HL-60/S4 treated with retinoic acid at 250 ng/mL for 4 days and 3 days (cell line): ENCODE results near the gene MAP2K2.

ENCODE experiments used
- in situ Hi-C: fragments of 300-500 bp; cut with MboI; formaldehyde crosslinking; loops from 2 replicates; pipeline ENCODE4 v1.7.0; 2022; ENCODE audit warnings: low sequenced_read_pairs

Gene MAP2K2

DNA sequence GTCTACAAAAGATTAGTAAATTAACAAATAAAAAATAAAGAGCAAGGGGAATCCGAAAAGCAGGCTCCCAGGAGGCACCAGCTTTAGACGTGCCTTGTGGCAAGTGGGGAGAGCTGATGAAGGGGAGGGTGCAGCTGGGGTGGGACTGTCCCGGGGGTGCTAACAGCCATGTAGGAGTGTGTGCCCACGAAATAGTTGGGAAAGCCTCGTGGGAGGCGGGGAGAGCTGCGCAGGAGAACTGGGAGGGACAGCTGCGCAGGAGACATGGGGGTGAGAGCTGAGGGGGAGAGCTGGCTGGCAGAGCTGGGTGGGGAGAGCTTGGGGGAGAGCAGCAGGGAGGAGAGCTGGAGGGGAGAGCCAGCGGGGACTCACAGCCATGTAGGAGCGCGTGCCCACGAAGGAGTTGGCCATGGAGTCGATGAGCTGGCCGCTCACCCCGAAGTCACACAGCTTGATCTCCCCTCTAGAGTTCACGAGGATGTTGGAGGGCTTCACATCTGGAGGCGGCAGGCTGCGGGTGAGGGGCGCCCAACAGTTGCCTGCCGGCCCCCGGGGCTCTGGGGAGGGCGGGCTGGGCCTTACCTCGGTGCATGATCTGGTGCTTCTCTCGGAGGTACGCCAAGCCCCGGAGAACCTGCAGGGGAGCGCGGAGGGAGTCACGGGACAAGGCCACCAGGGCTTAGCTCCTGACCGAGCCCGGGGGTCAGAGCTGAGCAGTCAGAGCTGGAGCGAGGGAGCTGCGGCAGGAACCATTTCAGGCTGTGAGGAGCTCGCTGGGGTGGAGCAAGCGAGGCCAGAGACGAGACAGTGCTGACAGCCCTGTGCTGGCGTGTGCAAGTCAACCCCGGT, 23.1 kb downstream of the MAP2K2 start:
- in situ Hi-C loops: no loop called here

DNA sequence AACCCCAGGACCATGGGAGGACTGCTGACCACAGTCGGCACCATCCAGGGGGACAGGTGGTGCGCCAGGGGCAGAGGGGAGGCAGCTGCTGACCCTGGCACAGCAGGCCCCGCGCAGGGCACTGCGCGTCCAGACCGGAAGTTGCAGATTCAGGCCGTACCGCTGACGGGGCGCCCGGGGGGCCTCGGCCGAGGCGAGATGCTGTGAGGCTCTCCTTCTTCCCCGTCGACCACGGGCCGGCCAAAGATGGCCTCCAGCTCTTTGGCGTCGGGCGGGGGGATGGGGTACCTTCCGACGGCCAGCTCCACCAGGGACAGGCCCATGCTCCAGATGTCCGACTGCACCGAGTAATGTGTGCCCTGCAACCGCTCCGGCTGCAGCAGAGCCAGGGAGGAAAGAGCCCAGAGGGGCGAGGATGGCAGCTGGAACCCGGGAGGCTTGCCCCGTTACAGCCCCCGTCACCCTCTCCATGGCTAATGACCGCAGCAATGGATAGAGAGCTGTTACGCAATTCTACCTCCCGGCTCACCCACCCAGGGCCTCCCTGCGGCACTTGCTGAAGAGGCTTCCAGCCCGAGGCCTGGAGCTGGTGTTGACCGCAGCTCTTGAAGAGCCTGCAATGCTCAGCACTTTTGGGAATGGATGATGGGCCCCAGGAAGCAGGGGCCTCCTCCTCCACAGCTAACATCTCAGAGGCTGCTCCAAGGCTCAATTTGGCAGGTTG, 24.7 kb downstream of the MAP2K2 start:
- in situ Hi-C loops: no loop called here

DNA sequence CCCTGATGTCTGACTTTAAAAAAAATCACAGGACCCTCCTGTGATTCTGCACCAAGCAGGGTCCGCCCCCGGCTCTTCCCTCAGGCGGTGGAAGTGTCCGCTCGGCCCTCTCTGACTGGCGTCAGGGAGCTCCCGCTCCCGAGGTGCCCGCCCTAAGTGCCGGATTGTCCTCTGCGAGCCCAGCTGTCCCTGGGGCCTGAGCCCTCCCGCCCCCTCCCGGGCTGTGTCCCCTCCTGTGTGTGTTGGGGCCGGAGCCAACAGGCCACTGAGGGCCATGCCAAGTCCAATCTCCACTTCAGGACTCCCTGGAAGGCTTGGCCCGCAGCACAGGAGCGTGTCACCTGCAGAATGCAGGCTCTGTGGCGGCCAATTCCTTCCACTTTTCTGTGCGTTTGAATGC, 25.4 kb downstream of the MAP2K2 start:
- in situ Hi-C loops: no loop called here

DNA sequence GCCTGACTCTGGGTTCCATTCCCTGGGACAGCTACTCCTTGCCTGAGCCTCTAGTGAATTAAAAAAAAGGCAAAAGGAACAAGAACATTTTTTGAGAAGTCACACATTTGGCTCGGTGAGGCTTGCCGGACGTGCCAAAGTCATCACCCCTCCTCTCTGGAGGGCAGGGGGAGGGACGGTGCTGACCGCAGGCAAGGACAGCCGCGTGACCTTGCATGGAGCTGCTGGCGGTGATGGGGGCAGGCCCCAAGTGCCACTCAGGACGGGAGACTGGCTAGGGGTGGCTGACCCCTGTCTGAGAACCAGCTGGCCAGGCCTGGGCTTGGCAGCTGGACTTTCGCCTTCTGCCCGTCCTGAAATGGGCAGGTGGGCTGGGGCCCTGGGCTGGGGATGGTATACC, 26.4 kb downstream of the MAP2K2 start:
- in situ Hi-C loops: no loop called here

DNA sequence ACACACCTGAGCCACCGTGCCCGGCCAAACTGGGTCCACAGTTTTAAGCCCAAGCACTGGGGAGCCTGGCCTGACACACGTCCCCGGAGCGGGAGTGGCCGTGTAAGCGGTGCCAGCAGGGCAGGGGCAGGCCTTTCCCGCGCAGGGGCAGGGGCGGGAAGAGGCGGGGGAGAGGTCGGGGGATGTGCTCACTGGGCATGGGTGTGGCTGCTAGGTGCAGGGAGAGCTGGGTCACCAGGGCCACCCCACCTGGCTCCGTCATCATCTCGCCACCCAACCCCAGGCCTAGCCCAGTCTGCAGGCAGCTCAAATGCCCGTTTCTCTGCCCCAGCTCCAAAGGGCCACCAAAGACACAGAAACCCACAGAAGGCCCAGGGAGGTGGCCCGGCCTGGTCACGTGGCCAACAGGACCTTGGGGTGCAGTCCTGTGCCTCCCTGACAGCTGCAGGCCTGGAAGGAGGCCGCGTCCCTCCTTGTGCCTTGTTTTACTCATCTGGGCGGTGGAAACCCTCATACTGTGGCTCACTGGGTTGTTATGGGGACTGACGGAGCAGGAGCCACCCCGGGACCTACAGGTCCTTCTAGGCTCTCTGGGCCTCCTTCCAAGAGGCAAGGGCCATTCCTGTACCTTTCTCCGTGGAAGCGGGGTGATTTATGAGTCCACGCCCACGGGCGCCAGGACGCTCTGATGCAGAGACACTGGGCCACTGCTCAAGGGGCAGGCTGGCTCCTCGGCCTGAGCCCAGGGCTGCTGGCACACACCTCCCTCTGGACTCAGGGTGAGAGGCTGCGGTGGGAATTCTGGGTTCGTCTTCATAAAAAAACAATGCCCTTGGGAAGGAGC, 27.7 kb downstream of the MAP2K2 start:
- in situ Hi-C loops: no loop called here

DNA sequence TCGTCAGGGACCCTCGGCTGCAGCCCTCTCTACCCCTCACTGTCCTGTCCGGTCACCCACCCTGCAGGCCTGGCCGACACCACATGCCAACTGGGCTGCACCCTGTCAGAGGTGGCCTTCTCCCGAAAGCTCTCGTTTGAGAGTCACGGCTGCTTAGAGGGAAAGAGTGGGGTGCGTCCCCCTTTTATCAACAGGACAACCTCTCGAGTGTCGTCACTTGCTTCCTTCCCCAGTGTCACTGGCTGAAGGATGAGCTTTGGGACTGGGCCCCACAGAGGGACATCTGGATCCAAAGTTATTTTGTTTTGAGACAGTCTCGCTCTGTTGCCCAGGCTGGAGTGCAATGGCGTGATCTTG, 28.5 kb downstream of the MAP2K2 start:
- in situ Hi-C loops: no loop called here

DNA sequence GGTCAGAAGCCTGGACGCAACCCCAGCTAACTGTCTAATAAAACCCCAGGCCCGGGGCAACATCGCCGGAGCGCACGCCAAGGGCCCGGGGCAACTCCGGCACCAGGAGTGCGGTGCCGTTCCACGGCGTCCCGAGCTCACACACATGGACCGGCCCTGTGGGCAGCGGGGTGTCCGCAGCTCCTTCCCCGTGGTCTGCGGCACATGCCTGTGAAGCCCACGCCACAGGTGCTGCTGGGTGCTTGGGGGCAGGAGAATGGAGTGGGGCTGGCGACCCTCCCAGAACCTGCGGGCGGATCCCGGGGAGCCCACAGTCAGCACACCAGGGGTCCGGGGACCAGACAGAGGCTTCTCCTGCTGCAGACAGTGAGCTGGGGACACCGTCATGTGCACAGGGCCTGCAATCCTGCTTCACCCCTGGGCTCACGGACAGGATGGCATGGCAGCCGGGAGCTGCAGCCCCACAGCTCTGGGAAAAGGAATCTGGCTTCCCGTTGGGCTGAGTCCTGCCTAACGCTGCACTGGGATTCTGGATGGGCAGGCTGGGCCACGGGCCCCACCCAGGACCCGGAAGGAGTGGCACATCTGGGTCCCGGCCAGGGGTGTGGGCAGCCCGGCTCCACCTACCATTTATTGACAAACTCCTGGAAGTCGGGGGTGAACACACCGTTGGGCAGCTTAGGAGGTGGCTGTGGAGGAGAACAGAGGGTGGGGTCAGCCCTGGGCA, 29.0 kb downstream of the MAP2K2 start:
- in situ Hi-C loops: no loop called here

DNA sequence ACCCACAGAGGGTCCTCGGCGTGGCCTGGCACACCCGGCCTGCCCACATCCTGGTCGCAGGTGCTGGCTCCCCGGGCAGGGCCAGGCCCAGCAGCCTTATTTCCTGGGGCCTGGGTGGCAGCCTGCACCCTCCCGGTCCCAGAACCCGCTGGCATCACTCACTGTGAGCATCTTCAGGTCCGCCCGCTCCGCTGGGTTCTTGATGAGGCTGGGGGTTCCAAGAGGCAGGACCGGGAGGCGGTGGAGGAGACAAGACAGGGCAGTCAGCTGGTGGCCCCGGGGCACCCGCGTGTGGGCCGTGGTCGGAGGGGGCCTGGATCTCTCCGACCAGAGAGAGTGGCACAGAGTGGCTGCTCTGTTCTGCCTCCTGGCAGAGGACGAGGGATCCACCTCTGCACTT, 29.6 kb downstream of the MAP2K2 start:
- in situ Hi-C loops: no loop called here

DNA sequence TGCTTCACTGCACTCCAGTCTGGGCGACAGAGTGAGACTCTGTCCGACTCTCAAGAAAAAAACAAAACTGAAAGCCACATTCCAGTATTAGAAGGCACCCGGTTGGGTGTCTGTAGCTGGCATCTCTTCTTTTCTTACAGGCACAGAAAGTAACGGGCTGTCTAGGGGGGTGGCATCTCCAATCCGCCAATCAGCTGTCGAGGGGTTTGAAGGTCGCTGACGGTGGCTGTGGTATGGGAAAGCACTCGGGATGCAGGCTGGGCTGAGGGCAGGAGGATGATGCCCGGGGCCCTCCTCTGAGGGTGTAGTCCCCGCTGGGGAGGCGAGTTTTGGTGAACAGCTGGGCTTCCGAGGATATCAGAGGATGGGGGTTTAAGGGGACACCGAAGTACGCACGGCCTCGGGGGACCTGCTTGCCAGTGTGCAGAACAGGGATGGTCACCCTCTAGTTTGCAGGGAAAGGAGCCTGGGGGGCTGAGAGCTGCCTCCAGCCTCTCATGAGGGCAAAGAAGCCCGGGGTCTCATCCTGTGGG, 30.2 kb downstream of the MAP2K2 start:
- in situ Hi-C loops: no loop called here

DNA sequence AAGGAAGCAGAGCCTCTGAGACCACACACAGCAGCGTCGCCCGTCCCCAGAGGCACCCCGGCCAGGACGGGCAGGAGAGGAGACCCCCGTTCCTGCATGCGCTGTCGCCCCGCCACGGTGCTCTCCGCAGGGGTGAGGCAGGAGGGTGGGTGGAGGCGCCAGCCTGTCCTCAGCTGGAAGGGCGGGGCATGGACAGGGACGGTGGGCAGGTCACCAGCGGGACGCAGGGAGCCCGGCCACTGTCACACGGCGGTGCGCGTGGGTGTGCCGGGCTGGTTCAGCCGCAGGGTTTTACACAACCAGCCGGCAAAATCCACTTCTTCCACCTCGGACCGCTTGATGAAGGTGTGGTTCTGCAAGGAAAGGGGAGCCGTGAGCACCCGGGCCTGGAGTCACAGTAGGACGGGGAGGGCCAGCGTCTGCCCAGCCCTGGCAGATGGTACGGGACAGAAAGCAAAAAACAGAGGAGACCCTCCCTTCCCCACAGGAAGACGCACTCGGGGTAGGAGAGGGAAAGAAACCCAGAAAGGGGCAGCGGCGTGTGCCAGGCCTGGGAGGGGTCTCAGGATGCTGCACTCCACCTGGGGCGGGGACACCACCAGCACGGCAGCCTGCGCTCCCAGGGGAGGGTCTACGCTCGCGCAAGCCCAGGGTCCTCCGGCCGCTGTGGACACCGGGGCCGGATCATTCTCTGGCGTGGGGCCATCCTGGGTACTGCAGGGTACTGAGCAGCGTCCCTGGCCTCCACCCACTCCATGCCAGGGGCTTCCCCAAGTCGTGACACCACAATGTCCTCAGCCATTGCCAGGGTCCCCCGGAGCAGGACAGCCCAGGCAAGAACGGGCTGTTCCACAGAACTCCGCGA, 33.3 kb downstream of the MAP2K2 start:
- in situ Hi-C loops: no loop called here

DNA sequence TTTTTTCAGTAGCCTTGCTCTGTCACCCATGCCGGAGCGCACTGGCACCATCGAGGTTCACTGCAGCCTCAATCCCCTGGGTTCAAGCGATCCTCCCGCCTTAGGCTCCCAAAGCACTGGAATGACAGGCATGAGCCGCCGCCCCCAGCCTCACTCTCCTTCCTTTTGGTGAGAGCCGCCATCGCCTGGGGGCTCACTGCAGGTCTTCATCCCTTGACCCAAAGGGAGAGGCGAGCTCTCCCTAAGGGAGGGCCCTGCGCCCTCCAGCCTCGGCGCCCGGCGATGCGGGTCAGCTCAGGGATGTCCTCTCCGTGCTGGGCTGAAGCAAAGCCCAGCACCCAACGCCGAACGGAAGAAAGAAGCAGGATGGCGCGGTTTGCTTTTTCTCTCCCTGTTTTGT, 34.0 kb downstream of the MAP2K2 start:
- in situ Hi-C loops: no loop called here

DNA sequence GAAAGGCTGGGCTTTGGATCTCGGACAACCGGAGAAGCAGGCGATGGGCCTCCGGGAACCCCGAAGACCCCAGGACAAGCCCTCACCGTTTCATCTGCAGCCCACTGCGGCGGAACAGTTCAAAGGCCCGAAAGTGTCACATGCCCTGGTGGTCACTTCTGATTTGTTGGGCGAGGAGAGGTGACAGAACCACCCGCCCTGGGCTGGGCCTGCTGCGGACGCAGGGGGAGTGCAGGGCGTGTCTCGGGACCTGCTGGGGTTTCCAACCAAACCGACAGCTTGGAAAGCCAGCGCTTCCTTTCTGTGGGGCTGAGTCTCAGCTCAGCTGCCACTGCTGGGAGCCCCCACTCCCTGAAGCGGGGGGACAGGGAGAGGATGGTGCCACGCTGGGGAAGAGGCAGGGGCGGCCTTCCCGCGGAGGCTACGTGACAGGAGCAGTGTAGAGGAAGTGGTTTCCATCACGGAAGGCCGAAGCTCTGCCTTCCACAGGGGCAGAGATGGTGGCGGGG, 34.5 kb downstream of the MAP2K2 start:
- in situ Hi-C loops: no loop called here

DNA sequence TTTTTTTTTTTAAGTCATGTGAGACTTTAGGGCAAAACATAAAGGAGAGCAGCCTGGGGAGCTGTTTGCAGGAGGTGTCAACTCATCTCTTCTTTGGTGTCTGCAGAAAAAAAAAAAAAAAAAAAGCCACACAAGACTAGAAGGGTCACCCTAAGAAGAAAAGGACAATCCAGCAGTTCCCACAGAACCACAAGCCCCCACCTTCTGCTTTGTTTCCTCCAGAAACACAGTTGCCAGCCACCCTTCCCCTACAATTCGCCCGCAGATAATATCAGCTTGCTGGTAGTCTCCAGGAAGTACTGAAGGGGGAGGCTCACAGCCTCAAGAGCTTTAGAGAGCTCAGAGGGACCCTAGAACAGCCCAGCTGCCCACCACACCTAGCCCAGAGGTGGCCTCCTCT, 34.9 kb downstream of the MAP2K2 start:
- in situ Hi-C loops: no loop called here

DNA sequence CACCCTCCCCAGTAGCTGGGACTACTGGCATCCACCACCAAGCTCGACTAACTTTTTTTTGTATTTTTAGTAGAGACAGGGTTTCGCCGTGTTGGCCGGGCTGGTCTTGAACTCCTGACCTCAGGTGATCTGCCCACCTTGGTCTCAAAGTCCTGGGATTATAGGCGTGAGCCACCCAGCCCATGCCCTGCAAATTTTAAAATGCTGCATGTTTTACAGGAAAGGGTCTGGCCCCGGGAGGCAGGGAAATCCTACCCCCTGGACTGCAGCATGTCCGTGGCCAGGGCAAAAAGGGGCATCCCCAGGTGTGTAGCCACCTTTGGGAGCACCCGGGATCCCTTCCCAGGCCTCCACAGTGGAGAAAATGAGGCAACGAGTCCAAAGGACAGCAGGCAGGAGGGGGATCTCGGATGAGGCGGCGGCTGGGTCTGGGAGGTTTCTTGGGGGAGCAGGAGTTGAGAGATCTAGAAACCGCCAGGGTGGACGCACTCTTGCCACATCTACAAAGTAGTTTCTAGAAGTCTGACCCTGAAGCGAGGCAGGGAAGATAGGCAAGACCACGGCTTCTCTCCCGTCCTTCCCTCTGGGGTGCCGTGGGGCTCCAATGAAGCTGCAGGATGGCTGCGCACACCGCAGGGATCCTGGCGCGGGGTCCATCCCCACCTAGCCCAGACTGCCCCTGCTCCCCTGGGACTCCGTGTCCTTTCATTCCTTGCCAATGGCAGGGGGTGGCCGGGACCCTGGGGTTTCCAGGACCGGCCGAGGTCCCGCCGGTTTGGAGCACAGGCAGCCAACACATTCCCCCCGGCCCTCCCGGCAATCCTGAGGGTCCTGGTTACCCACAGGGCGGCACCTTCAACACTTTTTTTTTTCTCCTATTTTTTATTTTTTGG, 35.9 kb downstream of the MAP2K2 start:
- in situ Hi-C loops: no loop called here

DNA sequence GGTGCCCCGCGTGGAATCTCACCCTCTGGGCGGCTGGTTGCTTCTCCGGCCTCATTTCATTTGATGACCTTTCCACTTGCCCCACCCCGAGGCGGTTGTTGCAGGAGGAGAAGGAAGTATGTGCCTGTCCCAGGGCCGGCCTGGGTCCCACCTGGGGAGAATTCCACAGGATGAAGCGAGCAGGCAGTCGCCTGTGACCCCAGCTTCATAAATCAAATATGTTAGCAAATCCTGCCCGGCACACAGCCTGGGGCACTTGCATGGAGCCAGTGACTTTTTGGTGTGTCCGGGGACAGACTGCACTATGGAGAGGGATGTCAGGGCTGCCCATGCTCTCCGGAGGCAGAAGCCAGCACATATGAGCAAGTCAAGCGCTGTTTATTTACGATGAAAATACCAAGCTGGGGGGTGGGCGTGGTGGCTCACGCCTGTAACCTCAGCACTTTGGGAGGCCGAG, 37.5 kb downstream of the MAP2K2 start:
- in situ Hi-C loops: no loop called here

DNA sequence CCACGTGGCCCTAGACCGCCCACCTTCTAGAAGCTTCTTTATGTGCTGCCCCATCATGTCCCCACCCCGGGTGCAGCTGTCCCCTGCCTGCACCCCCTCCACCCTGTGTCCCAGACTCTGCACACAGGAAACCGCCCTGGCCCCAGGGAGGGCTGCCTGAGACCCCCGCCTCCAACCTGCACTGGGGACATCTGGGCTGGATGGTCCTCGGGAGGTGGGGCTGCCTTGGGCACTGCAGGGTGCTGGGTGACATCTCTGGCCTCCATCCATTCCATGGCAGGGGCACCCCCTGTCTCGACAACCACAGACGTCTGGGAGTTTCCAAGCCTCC, 39.4 kb downstream of the MAP2K2 start:
- in situ Hi-C loops: no loop called here

DNA sequence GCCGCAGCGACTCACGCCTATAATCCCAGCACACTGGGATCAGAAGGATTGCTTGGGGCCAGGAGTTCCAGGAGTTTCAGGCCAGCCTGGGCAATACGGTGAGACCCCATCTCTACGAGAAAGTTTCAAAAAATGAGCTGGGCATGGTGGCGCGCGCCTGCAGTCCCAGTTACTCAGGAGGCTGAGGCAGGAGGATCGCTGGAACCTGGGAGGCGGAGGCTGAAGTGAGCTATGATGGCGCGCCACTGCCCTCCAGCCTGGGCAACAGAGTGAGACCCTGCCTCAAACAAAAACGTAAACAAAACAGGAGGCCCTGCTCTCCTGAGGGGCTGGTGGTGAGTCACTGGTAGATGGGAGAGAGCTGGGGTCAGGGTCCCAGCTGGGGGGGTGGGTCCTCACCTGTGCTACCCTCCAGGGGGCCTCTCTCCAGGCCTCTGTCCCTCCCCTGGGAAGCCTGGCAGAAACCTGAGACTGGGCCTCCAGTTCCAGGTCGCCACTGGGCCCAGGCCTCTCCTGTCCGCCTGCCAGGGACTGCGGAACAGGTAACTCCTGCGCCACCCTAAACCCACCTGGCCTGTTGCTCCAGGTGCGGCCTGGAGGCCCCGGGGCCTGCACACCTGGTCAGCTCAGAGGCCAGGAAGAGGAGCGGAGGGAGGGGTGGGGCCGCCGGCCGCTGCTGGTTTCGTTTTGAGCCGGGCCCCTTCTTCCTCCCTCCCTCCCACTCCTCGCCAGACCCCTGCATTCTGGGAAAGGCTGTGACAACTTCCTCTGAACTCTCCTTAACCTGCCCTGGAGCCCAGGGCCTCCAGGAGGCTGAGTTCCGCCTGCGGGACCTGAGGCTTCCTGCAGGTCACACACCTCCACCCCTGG, 40.0 kb downstream of the MAP2K2 start:
- in situ Hi-C loops: no loop called here

DNA sequence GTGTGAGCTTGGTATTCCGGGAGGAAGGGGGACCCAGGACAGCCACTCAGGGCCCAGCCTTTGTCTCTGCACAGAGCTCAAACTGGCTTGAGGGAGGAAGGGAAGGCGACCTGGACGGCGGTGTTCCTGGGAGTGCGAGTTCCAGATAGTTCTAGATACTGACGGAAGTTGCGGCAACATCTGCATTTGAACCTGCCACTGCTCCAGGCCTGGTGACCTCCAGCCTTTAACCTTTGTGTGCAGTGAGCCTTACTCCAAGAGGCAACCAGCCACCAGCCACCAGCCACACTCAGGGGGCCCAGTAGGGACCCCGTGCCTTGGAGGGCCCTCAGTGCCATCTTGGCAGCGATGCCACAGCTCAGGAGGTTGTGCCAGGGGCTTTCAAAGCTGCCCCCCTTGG, 41.8 kb downstream of the MAP2K2 start:
- in situ Hi-C loops: no loop called here
